Activated CD8-positive, alpha-beta T cell treated with anti-CD3 and anti-CD28 coated beads for 36 hours (primary cell): ENCODE measurements around the gene AIPL1. TPM values are rescaled to one million over a fixed set of nuclear protein-coding genes. Genes with fewer than 3 reads are reported as not detected.

Experiments
- ATAC-seq: fragments of 200-7000 bp; cut with Tn5 transposase; one replicate; pipeline ENCODE4 v1.10.0; 2021; ENCODE audit warnings: mild to moderate bottlenecking, moderate library complexity
- CTCF ChIA-PET: fragments of 350-600 bp; sonication (Branson Sonifier 250); formaldehyde crosslinking; loops from one replicate; lab custom pipeline; 2021; ENCODE audit warnings: antibody characterized with exemption; lab: Charles Lee
- POLR2A ChIA-PET: fragments of 350-600 bp; sonication (Branson Sonifier 250); formaldehyde crosslinking; loops from one replicate; lab custom pipeline; 2021; ENCODE audit warnings: antibody characterized with exemption; lab: Charles Lee
- DNase-seq: peaks from one replicate; pipeline ENCODE4 v3.0.0-alpha.2; 2020
- H3K27ac Mint-ChIP-seq: one replicate; pipeline ENCODE4 v1.8.0; 2021; ENCODE audit warnings: mild to moderate bottlenecking, mixed read lengths
- H3K27me3 Mint-ChIP-seq: one replicate; pipeline ENCODE4 v1.8.0; 2021; ENCODE audit warnings: mixed read lengths
- H3K36me3 Mint-ChIP-seq: one replicate; pipeline ENCODE4 v1.8.0; 2021; ENCODE audit warnings: low read depth, mixed read lengths
- H3K4me1 Mint-ChIP-seq: one replicate; pipeline ENCODE4 v1.8.0; 2021; ENCODE audit warnings: low read depth, mixed read lengths
- H3K4me3 Mint-ChIP-seq: one replicate; pipeline ENCODE4 v1.8.0; 2021; ENCODE audit warnings: mild to moderate bottlenecking, moderate library complexity, mixed read lengths
- H3K9me3 Mint-ChIP-seq: one replicate; pipeline ENCODE4 v1.8.0; 2021; ENCODE audit warnings: mixed read lengths
- intact Hi-C: fragments of 100-400 bp; cut with micrococcal nuclease; formaldehyde crosslinking; loops from one replicate; pipeline ENCODE4 v1.10.0; 2022
- total RNA-seq, 2 experiments: library from RNA; stranded (reverse); gene quantifications; one replicate each; pipeline ENCODE4 v1.2.3, GENCODE V29; 2021
- TF ChIP-seq, protein P1 (sequence below): fragments of 200-600 bp; IDR thresholded peaks from one replicate; pipeline ENCODE4 v1.8.0; 2022; ENCODE audit warnings: antibody characterized with exemption, mild to moderate bottlenecking

The AIPL1 gene
- total RNA-seq, 2 experiments from 2014 or later = not detected

DNA sequence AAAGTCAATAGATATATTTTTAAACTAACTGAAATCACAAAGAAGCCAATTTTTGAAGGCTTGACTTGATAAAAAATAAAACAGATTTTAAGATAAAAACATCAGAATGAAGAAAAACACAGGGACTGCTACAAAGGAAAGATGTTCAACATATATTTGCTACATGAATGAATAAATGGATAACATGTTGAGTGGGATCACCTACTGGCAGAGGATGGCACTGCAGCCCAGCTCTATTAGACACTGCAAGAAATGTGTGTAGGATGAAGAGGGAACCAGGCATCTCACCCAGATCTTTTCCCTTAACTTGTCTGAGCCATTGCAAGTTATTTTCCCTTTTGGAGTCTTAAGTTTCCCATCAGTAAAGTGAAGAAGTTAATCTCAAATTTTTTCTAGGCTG lies 4.2 kb downstream of the AIPL1 start:
- intact Hi-C loops = no loop called here
- ChIA-PET POLR2A (interaction anchor here (1.1 kb wide), 1 partner anchor 12 kb away, joined by 4 read pairs; no protein-coding TSS in a partner anchor), CTCF (interaction anchor here (1.0 kb wide), 1 partner anchor 9 kb away, joined by 3 read pairs; no protein-coding TSS in a partner anchor)
- no peak for ATAC-seq
- Mint-ChIP-seq H3K36me3 (peaks cover 6% of the 10 kb centered on the region), H3K27me3 (peaks cover 3% of the 10 kb centered on the region), H3K9me3 (peaks cover 15% of the 10 kb centered on the region), H3K27ac (no peak overlapping the region), H3K4me3 (no peak overlapping the region), H3K4me1 (peaks cover 14% of the 10 kb centered on the region)
- TF ChIP-seq, protein P1, sequence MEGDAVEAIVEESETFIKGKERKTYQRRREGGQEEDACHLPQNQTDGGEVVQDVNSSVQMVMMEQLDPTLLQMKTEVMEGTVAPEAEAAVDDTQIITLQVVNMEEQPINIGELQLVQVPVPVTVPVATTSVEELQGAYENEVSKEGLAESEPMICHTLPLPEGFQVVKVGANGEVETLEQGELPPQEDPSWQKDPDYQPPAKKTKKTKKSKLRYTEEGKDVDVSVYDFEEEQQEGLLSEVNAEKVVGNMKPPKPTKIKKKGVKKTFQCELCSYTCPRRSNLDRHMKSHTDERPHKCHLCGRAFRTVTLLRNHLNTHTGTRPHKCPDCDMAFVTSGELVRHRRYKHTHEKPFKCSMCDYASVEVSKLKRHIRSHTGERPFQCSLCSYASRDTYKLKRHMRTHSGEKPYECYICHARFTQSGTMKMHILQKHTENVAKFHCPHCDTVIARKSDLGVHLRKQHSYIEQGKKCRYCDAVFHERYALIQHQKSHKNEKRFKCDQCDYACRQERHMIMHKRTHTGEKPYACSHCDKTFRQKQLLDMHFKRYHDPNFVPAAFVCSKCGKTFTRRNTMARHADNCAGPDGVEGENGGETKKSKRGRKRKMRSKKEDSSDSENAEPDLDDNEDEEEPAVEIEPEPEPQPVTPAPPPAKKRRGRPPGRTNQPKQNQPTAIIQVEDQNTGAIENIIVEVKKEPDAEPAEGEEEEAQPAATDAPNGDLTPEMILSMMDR = peak; percentile 61
- DNase-seq = peak; percentile 50

- Mint-ChIP-seq H3K4me1 (peaks cover 14% of the 10 kb centered on the region), H3K4me3 (no peak overlapping the region), H3K27me3 (peaks cover 5% of the 10 kb centered on the region), H3K36me3 (peaks cover 6% of the 10 kb centered on the region), H3K9me3 (peaks cover 15% of the 10 kb centered on the region), H3K27ac (no peak overlapping the region)
- POLR2A ChIA-PET = no interaction called here
- TF ChIP-seq, protein P1 = no peak
- intact Hi-C loops = no loop called here
- ATAC-seq (no peak), DNase-seq (no peak)
- CTCF ChIA-PET = no interaction called here
These were observed 5.7 kb downstream of the AIPL1 start for GRCh38 chr17:6429266-6429665.

GRCh38 chr17:6428207-6428965 lies 6.5 kb downstream of the AIPL1 start:
- POLR2A ChIA-PET = no interaction called here
- H3K27ac Mint-ChIP-seq = no peak overlapping the region
- H3K36me3 Mint-ChIP-seq = peaks cover 6% of the 10 kb centered on the region
- peaks cover 14% of the 10 kb centered on the region for H3K4me1 Mint-ChIP-seq
- DNase-seq (no peak), ATAC-seq (no peak)
- TF ChIP-seq, protein P1 = no peak
- CTCF ChIA-PET = no interaction called here
- H3K27me3 Mint-ChIP-seq = peaks cover 5% of the 10 kb centered on the region
- H3K4me3 Mint-ChIP-seq = no peak overlapping the region
- intact Hi-C loops = no loop called here
- peaks cover 15% of the 10 kb centered on the region for H3K9me3 Mint-ChIP-seq

GRCh38 chr17:6427279-6427781 lies 7.6 kb downstream of the AIPL1 start:
- H3K4me1 Mint-ChIP-seq = peaks cover 14% of the 10 kb centered on the region
- ChIA-PET POLR2A (no interaction called here), CTCF (no interaction called here)
- TF ChIP-seq, protein P1 = no peak
- H3K27me3 Mint-ChIP-seq = peaks cover 8% of the 10 kb centered on the region
- H3K36me3 Mint-ChIP-seq = peaks cover 6% of the 10 kb centered on the region
- ATAC-seq (peak; percentile 83), DNase-seq (peak; percentile 80)
- intact Hi-C loops = no loop called here
- H3K9me3 Mint-ChIP-seq = peaks cover 15% of the 10 kb centered on the region
- H3K4me3 Mint-ChIP-seq = no peak overlapping the region
- H3K27ac Mint-ChIP-seq = no peak overlapping the region

GRCh38 chr17:6426356-6427101 lies 8.4 kb downstream of the AIPL1 start:
- Mint-ChIP-seq H3K9me3 (peaks cover 12% of the 10 kb centered on the region), H3K4me1 (peaks cover 14% of the 10 kb centered on the region), H3K27ac (no peak overlapping the region), H3K27me3 (peaks cover 8% of the 10 kb centered on the region), H3K36me3 (peaks cover 6% of the 10 kb centered on the region), H3K4me3 (no peak overlapping the region)
- DNase-seq (no peak), ATAC-seq (no peak)
- CTCF ChIA-PET = no interaction called here
- POLR2A ChIA-PET = no interaction called here
- intact Hi-C loops = no loop called here
- TF ChIP-seq, protein P1 = no peak
